ENCODE results near the gene CHPT1.

DNA sequence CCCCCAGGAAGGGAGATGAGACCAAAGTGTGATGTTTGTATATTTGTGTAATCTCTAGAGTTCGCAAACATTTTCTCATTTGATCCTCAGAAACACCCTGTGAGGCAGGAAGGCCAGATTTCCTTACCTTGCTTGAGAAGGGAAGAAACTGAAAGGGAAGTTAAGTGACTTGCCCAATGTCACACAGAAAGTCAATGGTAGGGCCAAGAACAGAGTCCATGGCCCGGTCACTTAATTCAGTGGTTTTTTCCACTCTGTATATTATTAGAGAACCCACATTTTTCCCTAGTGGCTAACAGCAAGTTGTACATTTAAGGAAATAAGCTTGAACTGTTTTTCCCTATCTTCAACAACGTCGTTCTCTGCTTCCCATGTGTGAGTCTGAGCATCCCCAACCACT is 25.6 kb upstream of the CHPT1 start:
- TF ChIP-seq POLR2A (IDR thresholded peaks at IDR 0.05) (no peak), CTCF (IDR thresholded peaks at IDR 0.05) (no peak)
